Mesothelial cell of epicardium (in vitro differentiated cells): ENCODE measurements around the gene PRDM7. TPM values are rescaled to one million over a fixed set of nuclear protein-coding genes. Genes with fewer than 3 reads are reported as not detected.

ENCODE experiments used
- DNase-seq, 2 experiments: peaks; one replicate each; pipeline ENCODE4 v3.0.0; 2021; ENCODE audit warnings: low spot score in 2 of 2; ENCODE audit not compliant: unreplicated experiment in 2 of 2
- H3K27ac Mint-ChIP-seq: 2 replicates; pipeline ENCODE4 v1.8.0; 2021; ENCODE audit warnings: mixed read lengths
- H3K27me3 Mint-ChIP-seq: 2 replicates; pipeline ENCODE4 v1.8.0; 2021; ENCODE audit warnings: low read depth, mixed read lengths
- H3K36me3 Mint-ChIP-seq: 2 replicates; pipeline ENCODE4 v1.8.0; 2021; ENCODE audit warnings: mixed read lengths
- H3K4me1 Mint-ChIP-seq: 2 replicates; pipeline ENCODE4 v1.8.0; 2021; ENCODE audit warnings: mixed read lengths
- H3K4me3 Mint-ChIP-seq: 2 replicates; pipeline ENCODE4 v1.8.0; 2021; ENCODE audit warnings: mild to moderate bottlenecking, moderate library complexity, mixed read lengths
- H3K9me3 Mint-ChIP-seq: 2 replicates; pipeline ENCODE4 v1.8.0; 2021; ENCODE audit warnings: mixed read lengths
- total RNA-seq: library from RNA; stranded (reverse); gene quantifications from 3 replicates; pipeline ENCODE4 v1.2.1, GENCODE V29; 2021
- TF ChIP-seq, protein P1 (sequence below): fragments of 200-600 bp; sonication (generic); IDR thresholded peaks from one replicate; pipeline ENCODE4 v1.5.0; 2021; ENCODE audit warnings: antibody characterized with exemption; ENCODE audit not compliant: unreplicated experiment

Gene PRDM7
- total RNA-seq, 1 donor from 2014 or later: not detected

DNA sequence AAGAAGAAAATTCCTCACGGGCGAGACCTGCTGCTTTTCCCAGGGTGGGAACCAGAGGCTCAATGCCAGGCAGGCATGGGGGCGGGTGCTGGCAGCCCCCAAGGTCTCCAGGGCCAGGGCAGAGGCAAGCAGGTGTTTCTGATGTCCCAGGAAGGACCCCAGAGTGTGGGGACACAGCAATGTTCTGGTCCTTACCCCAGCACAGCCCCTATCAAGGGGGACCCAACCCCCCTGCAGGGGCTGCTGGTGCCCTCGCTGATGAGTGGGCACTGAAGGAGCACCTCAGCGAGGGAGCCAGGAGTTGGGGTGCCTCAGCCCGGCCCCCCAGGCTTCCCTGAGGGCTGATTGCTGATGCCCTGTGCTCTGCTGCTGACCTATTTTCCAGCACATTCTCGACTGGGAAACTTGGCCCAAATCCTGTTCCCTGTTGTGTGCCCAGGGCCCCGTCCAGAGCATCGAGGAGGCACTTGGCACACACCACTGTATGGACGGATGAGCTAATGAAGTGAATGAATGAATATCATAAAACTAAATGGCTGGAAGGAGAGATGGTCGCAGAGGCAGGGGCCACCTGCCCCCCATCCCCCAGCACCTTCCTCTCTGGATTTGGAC is 60.7 kb downstream of the PRDM7 start:
- no peak overlapping the region for H3K27ac Mint-ChIP-seq

GRCh38 chr16:90015586-90016338 is 61.4 kb downstream of the PRDM7 start:
- Mint-ChIP-seq H3K9me3 (no peaks in the 10 kb centered on the region), H3K4me1 (peaks cover 10% of the 10 kb centered on the region), H3K36me3 (no peaks in the 10 kb centered on the region), H3K27me3 (peaks cover 23% of the 10 kb centered on the region), H3K4me3 (no peak overlapping the region), H3K27ac (no peak overlapping the region)
- DNase-seq: no peak
- TF ChIP-seq, protein P1, sequence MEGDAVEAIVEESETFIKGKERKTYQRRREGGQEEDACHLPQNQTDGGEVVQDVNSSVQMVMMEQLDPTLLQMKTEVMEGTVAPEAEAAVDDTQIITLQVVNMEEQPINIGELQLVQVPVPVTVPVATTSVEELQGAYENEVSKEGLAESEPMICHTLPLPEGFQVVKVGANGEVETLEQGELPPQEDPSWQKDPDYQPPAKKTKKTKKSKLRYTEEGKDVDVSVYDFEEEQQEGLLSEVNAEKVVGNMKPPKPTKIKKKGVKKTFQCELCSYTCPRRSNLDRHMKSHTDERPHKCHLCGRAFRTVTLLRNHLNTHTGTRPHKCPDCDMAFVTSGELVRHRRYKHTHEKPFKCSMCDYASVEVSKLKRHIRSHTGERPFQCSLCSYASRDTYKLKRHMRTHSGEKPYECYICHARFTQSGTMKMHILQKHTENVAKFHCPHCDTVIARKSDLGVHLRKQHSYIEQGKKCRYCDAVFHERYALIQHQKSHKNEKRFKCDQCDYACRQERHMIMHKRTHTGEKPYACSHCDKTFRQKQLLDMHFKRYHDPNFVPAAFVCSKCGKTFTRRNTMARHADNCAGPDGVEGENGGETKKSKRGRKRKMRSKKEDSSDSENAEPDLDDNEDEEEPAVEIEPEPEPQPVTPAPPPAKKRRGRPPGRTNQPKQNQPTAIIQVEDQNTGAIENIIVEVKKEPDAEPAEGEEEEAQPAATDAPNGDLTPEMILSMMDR: no peak

More for the DNA sequence above, 60.7 kb downstream of the PRDM7 start:
- Mint-ChIP-seq H3K4me3 (no peak overlapping the region), H3K9me3 (no peaks in the 10 kb centered on the region), H3K27me3 (peaks cover 26% of the 10 kb centered on the region), H3K36me3 (no peaks in the 10 kb centered on the region), H3K4me1 (peaks cover 15% of the 10 kb centered on the region)
- DNase-seq: no peak
- TF ChIP-seq, protein P1: no peak

GRCh38 chr16:90012991-90013745 is 64.0 kb downstream of the PRDM7 start:
- Mint-ChIP-seq H3K27me3 (peaks cover 10% of the 10 kb centered on the region), H3K27ac (no peak overlapping the region)

DNA sequence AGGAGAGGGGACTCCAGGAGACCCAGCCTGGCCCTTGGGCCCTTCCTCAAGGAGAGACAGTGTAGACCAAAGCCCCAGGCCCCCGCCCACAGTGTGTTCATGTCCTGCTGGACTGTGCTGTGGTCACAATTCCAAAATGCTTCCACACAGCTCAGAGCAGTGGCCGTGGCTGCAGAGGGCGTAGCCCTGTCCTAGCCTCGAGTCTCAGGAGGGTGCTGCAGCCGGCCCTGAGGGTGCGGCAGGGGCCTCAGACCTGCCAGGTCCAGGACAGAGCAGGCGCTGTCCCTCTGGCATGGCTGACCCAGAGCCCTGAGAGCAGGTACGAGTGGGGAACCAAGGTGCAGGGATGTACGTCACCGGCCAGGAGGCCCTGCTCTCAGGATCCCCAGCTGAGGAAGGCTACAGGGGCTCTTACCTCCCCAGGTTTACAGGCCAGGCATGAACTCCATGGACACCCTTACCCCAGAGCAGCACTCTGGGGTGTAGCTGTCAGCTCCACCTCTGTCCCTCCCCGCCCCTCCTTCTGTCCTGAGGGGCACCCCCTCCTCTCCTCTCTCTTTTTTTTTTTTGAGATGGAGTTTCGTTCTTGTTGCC is 65.1 kb downstream of the PRDM7 start:
- TF ChIP-seq, protein P1: no peak
- H3K27me3 Mint-ChIP-seq: peaks cover 2% of the 10 kb centered on the region
- H3K9me3 Mint-ChIP-seq: no peaks in the 10 kb centered on the region
- H3K27ac Mint-ChIP-seq: no peak overlapping the region
- H3K4me1 Mint-ChIP-seq: no peaks in the 10 kb centered on the region
- no peak for DNase-seq
- H3K4me3 Mint-ChIP-seq: no peak overlapping the region
- no peaks in the 10 kb centered on the region for H3K36me3 Mint-ChIP-seq

More at GRCh38 chr16:90012991-90013745, 64.0 kb downstream of the PRDM7 start:
- Mint-ChIP-seq H3K4me3 (no peak overlapping the region), H3K4me1 (no peaks in the 10 kb centered on the region), H3K36me3 (no peaks in the 10 kb centered on the region), H3K9me3 (no peaks in the 10 kb centered on the region)
- TF ChIP-seq, protein P1: no peak
- no peak for DNase-seq

DNA sequence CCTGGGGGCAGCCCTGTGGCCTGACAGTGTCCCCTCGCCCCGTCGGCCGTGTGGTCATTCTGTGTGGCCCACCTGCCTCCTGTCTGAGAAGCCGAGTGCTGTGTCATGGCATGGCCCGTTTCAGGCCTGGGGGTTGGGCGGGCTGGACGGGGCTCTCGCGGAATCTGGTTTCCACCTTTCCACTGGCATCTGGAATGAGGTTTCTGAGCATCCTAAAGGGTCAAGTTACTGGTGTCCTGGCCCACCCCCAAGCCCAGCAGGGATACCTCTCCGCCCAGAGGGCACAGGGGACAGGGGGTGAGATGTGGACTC is 65.7 kb downstream of the PRDM7 start:
- no peaks in the 10 kb centered on the region for H3K27me3 Mint-ChIP-seq
- DNase-seq: no peak
- H3K4me3 Mint-ChIP-seq: no peak overlapping the region
- no peaks in the 10 kb centered on the region for H3K9me3 Mint-ChIP-seq
- TF ChIP-seq, protein P1: no peak
- no peaks in the 10 kb centered on the region for H3K36me3 Mint-ChIP-seq
- H3K4me1 Mint-ChIP-seq: no peaks in the 10 kb centered on the region
- H3K27ac Mint-ChIP-seq: no peak overlapping the region
